K562 (cell line): ENCODE measurements around the gene IL6ST. TPM values are rescaled to one million over a fixed set of nuclear protein-coding genes. Genes with fewer than 3 reads are reported as not detected.

Experiments used
- ATF3 ChIP-seq, 2 experiments: fragments of 450-650 bp in 1 of 2; sonication (generic) in 1 of 2; formaldehyde crosslinking in 1 of 2; IDR thresholded peaks in 1 of 2; conservative IDR thresholded peaks in 1 of 2; 2 replicates each; pipeline versions ENCODE4 v1.6.1 to v1.8.1; 2016 to 2023; ENCODE audit warnings: mild to moderate bottlenecking in 2 of 2, moderate library complexity in 2 of 2, inconsistent platforms in 1 of 2, missing genetic modification reagents in 1 of 2
- BACH1 ChIP-seq: fragments of 200-800 bp; sonication (Bioruptor generic); IDR thresholded peaks from 2 replicates; pipeline ENCODE4 v1.6.1; 2016; ENCODE audit warnings: missing genetic modification characterization, missing compliant biosample characterization
- CBX5 ChIP-seq: IDR thresholded peaks from 2 replicates; pipeline ENCODE4 v1.6.1; 2014; ENCODE audit warnings: low read depth, borderline replicate concordance
- CHD2 ChIP-seq: IDR thresholded peaks from 2 replicates; pipeline ENCODE4 v1.6.1; 2011; ENCODE audit warnings: low read depth, low read length
- CREB1 ChIP-seq, 2 experiments: sonication (generic) in 1 of 2; formaldehyde crosslinking in 1 of 2; IDR thresholded peaks; 2 replicates each; pipeline versions ENCODE4 v1.6.1 to v1.8.0; 2012 to 2022; ENCODE audit warnings: inconsistent platforms in 1 of 2, mild to moderate bottlenecking in 1 of 2, missing genetic modification reagents in 1 of 2, moderate library complexity in 1 of 2
- CREM ChIP-seq: IDR thresholded peaks from 2 replicates; pipeline ENCODE4 v1.6.1; 2014; ENCODE audit warnings: antibody characterized with exemption, low read depth
- ESRRB ChIP-seq: fragments of 250-450 bp; sonication (Bioruptor Pico); IDR thresholded peaks from 2 replicates; pipeline ENCODE4 v1.5.0; 2020; ENCODE audit warnings: mild to moderate bottlenecking, moderate library complexity, borderline replicate concordance
- ETV6 ChIP-seq, 3 experiments: fragments of 150-350 bp in 1 of 3; sonication (generic) in 1 of 3; formaldehyde crosslinking in 1 of 3; IDR thresholded peaks; 2 replicates each; pipeline versions ENCODE4 v1.6.1 to v1.8.0; 2014 to 2022; ENCODE audit warnings: borderline replicate concordance in 2 of 3, low read depth in 2 of 3, antibody characterized with exemption in 1 of 3, low read length in 1 of 3, mild to moderate bottlenecking in 1 of 3, missing genetic modification reagents in 1 of 3
- HMGN3 ChIP-seq: IDR thresholded peaks from 2 replicates; pipeline ENCODE4 v1.6.1; 2011; ENCODE audit warnings: borderline replicate concordance, low read depth, mild to moderate bottlenecking, mixed read lengths, low read length; ENCODE audit not compliant: insufficient read length; ENCODE audit errors: extremely low read depth
- KAT7 ChIP-seq: sonication (generic); formaldehyde crosslinking; IDR thresholded peaks from 2 replicates; pipeline ENCODE4 v1.8.0; 2022; ENCODE audit warnings: missing genetic modification reagents, mild to moderate bottlenecking, borderline replicate concordance
- MBD2 ChIP-seq: sonication (generic); IDR thresholded peaks from 2 replicates; pipeline ENCODE4 v1.6.1; 2016; ENCODE audit warnings: low read depth, borderline replicate concordance
- MITF ChIP-seq: IDR thresholded peaks from 2 replicates; pipeline ENCODE4 v1.6.1; 2014; ENCODE audit warnings: antibody characterized with exemption
- PHB2 ChIP-seq: fragments of 450-650 bp; IDR thresholded peaks from 2 replicates; pipeline ENCODE4 v1.6.1; 2017; ENCODE audit warnings: low read depth
- XRCC3 ChIP-seq: fragments of 450-650 bp; IDR thresholded peaks from 2 replicates; pipeline ENCODE4 v1.6.1; 2017; ENCODE audit warnings: mild to moderate bottlenecking, moderate library complexity
- ZNF174 ChIP-seq: fragments of 250-450 bp; sonication (Bioruptor Pico); IDR thresholded peaks from 2 replicates; pipeline ENCODE4 v1.4.0; 2020; ENCODE audit warnings: mild to moderate bottlenecking
- polyA plus RNA-seq, 8 experiments: library from polyadenylated mRNA; depleted of rRNA in 4 of 8; stranded (reverse) in 5 of 8; unstranded in 3 of 8; fragments of >200 nt; fragmentation: Nextera tagmentation in 2 of 8; fragmentation: Illumina TruSeq in 1 of 8; extraction: Ambion mirVana in 2 of 8; extraction: Trizol in 1 of 8; gene quantifications; 2 replicates each; pipeline versions ENCODE4 v1.2.1 to v1.2.3, GENCODE V29; 2011 to 2014; ENCODE audit warnings: inconsistent platforms in 1 of 8, missing spikeins in 1 of 8
- total RNA-seq, 7 experiments: library from RNA; depleted of rRNA in 6 of 7; stranded (reverse); fragments of >200 nt in 6 of 7; fragmentation: Illumina TruSeq in 2 of 7; extraction: Trizol in 2 of 7; gene quantifications; 2 replicates each; pipeline versions ENCODE4 v1.2.1 to v1.2.3, GENCODE V29; 2011 to 2021; ENCODE audit warnings: low replicate concordance in 1 of 7
- TF ChIP-seq, protein P1 (sequence below), 2 experiments: IDR thresholded peaks; 2 replicates each; pipeline ENCODE4 v1.6.1; 2011; ENCODE audit warnings: borderline replicate concordance in 1 of 2, control low read depth in 1 of 2, low read depth in 1 of 2, low read length in 1 of 2, mild to moderate bottlenecking in 1 of 2, mixed read lengths in 1 of 2, moderate library complexity in 1 of 2; ENCODE audit not compliant: insufficient read depth in 1 of 2, insufficient read length in 1 of 2, poor library complexity in 1 of 2, severe bottlenecking in 1 of 2; ENCODE audit errors: extremely low read depth in 1 of 2
- TF ChIP-seq, protein P2 (sequence below): fragments of 450-650 bp; conservative IDR thresholded peaks from 2 replicates; pipeline ENCODE4 v1.6.1; 2016; ENCODE audit warnings: missing genetic modification characterization, low read depth, mild to moderate bottlenecking, missing compliant biosample characterization, moderate library complexity

The IL6ST gene
- total and polyA plus RNA-seq, 9 of the 15 experiments (the other 6 are each of a cell fraction or from before 2014, with no cell fraction given): 2.0 to 27.0 (median 7.9) TPM

DNA sequence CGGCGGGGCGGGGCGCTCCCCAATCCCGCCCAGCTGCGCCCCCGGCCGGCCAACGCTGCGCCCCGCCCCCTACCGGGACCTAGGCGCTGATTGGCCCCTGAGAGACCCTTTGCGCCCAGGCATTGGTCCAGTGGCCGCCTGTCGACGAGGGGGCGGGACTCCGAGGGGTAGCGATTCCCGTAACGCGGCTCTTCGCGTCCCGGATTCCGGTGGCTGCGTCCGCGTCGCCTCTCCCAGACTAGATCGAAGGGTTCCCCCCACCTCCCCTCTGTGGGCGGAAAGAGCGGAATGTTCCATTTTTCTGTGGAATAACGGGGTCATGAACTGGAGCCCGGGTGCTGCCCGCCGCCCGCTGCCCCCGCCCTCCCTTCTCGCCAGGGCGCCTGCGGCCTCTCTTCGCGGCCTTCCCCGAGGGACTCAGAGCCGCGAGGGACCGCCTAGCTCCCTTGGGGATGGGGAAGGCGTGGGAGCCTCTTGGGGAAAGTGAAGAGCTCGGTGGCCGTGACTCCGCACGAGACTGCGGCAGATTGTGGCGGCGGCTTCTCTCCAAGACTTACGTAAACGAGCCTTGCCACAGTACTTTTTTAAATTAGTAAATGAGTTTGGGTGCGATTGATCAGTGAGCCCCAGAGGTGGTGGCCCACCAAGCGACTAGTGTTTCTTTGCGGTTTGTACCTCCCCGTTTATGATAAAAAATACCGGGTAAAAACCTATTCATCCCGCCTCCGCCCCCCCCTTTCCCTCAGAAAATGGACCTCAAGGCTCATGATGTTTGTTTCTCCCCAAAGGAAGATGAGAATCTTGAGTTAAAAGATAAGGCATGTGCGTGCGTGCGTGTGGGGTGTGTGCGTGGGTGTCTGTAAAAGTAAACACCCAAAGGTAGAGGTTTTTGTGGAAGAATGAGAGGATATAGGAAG is 493 bp upstream of the IL6ST start (continued):
- TF ChIP-seq MITF (0 out of 2 replicates have a peak, but pooled peaks have one; percentile 11), ZNF174 (no peak), CHD2 (peak; percentile 70), CREM (peak; percentile 81), CBX5 (no peak), HMGN3 (peak; percentile 35), ATF3 (IDR thresholded peaks at IDR 0.05) (no peak), ATF3 (CRISPR knock-in tag; conservative IDR thresholded peaks at IDR 0.05) (no peak), ESRRB (CRISPR knock-in tag) (no peak), PHB2 (no peak), ETV6 (IDR thresholded peaks at IDR 0.05; ENCODE audit: borderline replicate concordance in 1 of 2, low read depth in 2 of 2, low read length in 1 of 2) (no peak), ETV6 (CRISPR knock-in tag; IDR thresholded peaks at IDR 0.05; ENCODE audit: borderline replicate concordance) (no peak), BACH1 (no peak), MBD2 (peak; percentile 92), KAT7 (CRISPR knock-in tag) (no peak), XRCC3 (no peak), CREB1 (IDR thresholded peaks at IDR 0.05) (peak; percentile 65), CREB1 (CRISPR knock-in tag; IDR thresholded peaks at IDR 0.05) (no peak)
- TF ChIP-seq, protein P1, sequence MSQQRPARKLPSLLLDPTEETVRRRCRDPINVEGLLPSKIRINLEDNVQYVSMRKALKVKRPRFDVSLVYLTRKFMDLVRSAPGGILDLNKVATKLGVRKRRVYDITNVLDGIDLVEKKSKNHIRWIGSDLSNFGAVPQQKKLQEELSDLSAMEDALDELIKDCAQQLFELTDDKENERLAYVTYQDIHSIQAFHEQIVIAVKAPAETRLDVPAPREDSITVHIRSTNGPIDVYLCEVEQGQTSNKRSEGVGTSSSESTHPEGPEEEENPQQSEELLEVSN (IDR thresholded peaks at IDR 0.05; ENCODE audit: borderline replicate concordance in 1 of 2, extremely low read depth in 1 of 2, insufficient read depth in 1 of 2, insufficient read length in 1 of 2, low read depth in 1 of 2, low read length in 1 of 2, poor library complexity in 1 of 2, severe bottlenecking in 1 of 2): peak in 1 of 2 experiments; percentile 8
- TF ChIP-seq, protein P2, sequence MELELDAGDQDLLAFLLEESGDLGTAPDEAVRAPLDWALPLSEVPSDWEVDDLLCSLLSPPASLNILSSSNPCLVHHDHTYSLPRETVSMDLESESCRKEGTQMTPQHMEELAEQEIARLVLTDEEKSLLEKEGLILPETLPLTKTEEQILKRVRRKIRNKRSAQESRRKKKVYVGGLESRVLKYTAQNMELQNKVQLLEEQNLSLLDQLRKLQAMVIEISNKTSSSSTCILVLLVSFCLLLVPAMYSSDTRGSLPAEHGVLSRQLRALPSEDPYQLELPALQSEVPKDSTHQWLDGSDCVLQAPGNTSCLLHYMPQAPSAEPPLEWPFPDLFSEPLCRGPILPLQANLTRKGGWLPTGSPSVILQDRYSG (tag): no peak
